Stimulated activated CD8-positive, alpha-beta memory T cell treated with anti-CD3 and anti-CD28 coated beads, Interleukin-7, amount 100 ng/mL, for 4 hours (primary cell): ENCODE data around the gene MTRF1.
A peak's percentile ranks its signal among the peaks of the same experiment; 100 is the strongest.

Experiments used
- DNase-seq, 2 donors: peaks; one replicate each; pipeline ENCODE4 v3.0.0-alpha.2; 2020; ENCODE audit warnings: low read depth in 2 of 2

MTRF1 gene

DNA sequence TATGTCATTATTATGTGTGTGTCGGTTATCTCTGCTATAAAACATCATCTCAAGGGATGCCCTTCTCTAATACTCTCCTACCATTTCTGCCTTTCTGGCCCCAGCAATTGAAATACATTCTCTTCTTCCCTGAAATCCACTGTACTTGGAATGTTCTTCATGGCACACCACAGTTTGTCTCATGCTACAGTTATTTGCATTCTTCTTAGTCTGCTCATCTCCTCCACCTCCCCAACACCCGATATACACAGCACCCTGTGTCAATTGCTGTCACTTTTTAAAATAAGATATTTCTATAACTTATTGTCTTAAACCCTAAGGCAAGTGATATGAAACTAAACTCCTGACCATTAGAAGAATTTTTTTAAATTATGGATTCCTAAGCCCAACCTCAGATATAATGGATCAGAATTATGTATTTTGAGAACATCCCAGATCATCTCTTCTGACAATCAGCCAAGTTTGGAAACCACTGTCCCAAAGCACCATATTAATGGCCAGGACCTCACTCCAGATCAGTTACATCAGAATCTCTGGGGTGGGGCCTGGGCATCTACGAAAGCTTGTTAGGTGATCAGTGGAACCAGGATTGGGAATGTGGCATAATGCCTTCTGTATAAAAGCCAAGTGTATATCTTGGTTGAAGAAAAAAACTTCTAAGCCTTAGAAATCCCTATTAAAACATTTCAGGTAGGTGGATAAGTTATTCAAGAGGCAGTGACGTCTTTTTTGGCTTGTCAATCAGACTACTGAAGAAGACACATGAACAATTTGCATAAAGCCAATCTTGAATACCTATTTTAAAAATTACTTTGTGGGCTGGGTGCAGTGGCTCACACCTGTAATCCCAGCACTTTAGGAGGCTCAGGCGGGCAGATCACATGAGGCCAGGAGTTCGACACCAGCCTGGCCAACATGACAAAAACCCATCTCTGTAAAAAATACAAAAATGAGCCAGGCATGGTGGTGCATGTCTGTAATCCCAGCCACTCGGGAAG, 39.0 kb downstream of the MTRF1 start:
- no peak for DNase-seq

DNA sequence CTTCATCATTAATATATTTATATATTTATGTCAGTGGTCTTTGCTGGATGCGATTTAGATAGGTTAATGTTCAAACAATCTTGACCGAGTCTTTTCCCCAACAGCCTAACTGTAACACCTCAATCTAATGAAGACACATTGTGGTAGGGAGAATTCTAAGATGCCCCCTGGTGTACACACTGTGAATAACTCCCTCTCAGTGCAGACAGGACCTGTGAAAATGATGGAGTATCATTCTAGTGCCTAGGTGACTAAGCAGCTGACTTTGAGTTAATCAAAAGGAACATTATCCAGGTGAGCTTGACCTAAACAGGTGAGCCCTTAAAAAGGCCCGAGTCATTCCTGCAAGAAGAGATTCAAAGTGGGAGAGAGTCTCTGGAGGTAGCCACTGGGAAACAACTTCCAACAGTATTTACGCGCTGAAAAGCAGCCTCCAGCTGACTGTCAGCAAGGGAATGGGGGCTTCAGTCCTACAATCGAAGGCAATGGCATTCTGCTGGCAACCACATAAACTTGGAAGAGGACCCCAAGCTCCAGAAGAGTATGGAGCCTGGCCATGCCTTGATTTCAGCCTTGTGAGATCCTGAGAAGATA, 41.0 kb downstream of the MTRF1 start:
- DNase-seq, result peak; percentile 10 to 19

- no peak for DNase-seq
Measured at GRCh38 chr13:41220401-41220800, 43.0 kb downstream of the MTRF1 start.

DNA sequence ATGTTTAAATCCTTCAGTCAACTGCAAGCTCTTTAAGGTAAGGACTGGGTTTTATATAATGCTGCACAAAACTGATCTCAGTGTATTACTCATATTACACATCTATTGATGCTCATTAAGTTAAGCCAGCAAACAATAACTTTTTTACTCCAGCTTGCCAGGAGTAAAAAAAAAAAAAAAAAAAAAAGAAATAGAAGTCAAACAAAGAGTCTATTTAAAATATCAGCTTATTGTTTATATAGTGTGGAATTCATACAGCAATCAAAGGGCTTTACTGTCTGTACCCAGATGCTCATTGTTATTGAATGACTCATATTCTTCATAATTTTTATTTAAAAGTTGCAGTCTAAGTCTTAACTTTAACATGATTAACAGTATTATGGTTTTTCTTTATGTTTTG, 47.2 kb downstream of the MTRF1 start:
- no peak for DNase-seq

DNA sequence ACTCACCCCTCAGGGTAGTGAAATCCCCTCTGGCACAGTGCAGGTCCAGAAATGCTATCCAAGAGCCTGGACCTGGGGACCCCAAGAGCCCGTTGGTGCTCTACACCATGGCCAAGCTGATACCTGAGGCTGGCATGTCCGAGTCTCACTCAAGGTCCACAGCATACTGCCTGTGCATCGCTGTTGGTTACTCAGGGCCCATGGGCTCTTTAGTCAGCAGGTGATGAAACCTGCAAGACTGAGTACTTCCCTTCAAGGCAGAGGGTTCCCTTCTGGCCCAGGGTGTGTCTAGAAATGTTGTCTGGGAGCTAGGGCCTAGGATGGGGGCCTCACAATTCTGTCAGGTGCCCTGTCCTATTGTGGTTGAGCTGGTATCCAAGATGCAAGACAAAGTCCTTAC, 49.5 kb downstream of the MTRF1 start:
- no peak for DNase-seq

DNA sequence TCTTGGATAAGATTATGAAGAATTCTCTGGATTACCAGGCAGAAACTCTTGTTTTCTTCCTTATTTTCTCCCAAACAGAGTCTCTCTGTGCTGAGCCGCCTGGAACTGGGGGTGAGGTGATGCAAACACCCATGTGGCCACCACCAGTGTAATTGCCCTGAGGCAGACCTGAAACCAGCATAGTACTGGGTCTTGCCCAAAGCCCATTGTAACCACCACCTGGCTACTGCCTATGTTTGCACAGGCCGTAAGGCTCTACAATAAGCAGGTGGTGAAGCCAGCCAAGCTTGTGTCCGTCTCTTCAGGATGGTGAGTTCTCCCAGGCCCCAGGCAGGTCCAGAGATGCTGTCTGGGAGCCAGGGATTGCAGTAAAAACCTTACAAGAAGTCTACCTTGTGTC, 50.1 kb downstream of the MTRF1 start:
- no peak for DNase-seq

GRCh38 chr13:41212881-41213280, 50.5 kb downstream of the MTRF1 start:
- no peak for DNase-seq

DNA sequence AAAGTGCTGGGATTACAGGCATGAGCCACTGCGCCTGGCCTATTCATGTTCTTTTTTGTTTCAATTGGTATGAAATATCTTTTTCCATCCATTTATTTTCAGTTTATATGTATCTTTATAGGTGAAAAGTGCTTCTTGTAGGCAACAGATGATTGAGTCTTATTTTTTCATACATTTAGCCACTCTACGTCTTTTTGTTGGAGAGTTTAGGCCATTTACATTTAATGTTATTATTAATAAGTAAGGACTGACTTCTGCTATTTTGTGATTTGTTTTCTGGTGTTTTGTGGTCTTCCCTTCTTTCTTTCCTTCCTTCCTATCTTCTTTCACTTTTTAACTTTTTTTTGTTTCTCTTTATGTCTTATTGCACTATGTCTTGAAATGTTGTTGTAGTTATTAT, 52.3 kb downstream of the MTRF1 start:
- no peak for DNase-seq

DNA sequence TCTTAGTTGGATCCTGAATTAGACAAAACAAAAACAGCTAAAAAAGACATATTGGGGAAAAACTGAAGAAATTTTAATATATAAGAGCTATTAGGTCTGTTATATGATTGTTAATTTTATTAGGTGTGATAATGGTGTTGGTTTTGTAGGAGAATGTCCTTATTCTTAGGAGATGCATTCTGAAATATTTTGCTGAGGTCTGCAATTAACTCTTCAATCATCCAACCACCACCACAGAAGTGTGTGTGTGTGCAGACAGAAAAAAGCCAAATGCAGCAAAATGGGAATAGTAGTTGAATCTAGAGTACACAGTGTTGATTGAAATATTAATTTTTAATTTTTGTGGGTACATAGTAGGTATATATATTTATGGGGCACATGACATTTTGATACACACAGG, 56.9 kb downstream of the MTRF1 start:
- no peak for DNase-seq

- DNase-seq, result no peak
Measured at GRCh38 chr13:41203810-41204209, 59.6 kb downstream of the MTRF1 start.

- no peak for DNase-seq
Measured at GRCh38 chr13:41200126-41200525, 63.2 kb downstream of the MTRF1 start.

GRCh38 chr13:41199526-41199925, 63.9 kb downstream of the MTRF1 start:
- no peak for DNase-seq

DNA sequence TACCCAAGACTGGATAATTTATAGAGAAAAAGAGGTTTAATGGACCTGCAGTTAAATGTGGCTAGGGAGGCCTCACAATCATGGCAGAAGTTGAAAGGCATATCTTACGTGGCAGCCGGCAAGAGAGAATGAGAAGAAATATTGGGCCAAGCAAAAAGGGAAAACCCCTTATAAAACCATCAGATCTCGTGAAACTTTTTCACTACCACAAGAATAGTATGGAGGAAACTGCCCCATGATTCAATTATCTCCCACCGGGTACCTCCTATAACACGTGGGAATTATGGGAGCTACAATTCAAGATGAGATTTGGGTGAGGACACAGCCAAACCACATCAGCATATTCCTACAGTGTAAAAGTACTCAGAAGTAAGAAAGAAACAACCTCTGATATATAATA, 64.3 kb downstream of the MTRF1 start:
- no peak for DNase-seq

DNA sequence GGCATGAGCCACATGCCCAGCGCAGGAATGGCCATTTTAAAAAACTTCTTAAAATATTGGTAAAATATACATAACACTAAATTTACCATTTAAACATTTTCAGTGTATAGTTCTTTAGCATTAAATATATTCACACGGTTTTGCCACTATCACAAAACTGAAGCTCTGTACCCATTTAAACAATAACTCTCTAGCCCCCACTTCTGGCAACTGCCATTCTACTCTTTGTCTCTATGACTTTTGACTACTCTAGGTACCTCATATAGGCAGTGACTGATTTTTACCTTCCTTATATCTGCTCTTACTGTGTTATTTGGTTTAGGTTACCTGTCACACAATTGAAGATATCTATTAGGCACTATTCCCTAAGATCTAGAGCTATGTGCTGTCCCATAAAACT, 66.8 kb downstream of the MTRF1 start:
- no peak for DNase-seq

GRCh38 chr13:41196011-41196410, 67.4 kb downstream of the MTRF1 start:
- DNase-seq, result no peak

- DNase-seq, result peak; percentile 91 to 96
Measured at GRCh38 chr13:41193919-41194824, 69.2 kb downstream of the MTRF1 start, which contains the start of gene KBTBD7. KBTBD7 (minus strand) TSS chr13:41194569; CDS start chr13:41194257, 312 bp downstream.

GRCh38 chr13:41193469-41193868, 69.9 kb downstream of the MTRF1 start:
- no peak for DNase-seq

DNA sequence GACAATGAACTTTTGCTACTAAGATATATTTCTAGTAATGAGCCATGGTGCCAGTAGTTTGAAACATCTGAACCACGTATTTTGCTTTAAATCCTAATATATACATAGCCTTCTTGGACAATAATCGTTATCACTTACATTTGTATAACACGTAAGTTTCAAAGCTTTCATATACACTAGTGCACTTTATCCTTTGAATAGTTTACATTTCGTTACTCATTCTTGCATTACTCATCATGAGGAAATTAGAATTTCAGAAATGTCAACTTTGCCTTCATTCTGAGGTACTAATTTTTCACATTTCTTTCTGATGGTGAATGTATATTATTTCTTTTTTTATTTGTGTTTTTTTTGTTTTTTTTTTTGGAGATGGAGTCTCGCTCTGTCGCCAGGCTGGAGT, 74.8 kb downstream of the MTRF1 start:
- DNase-seq, result no peak

GRCh38 chr13:41186481-41186880, 76.9 kb downstream of the MTRF1 start:
- no peak for DNase-seq

- no peak for DNase-seq
Measured at GRCh38 chr13:41182231-41182630, 81.1 kb downstream of the MTRF1 start.

- no peak for DNase-seq
Measured at GRCh38 chr13:41179593-41180250, 83.7 kb downstream of the MTRF1 start.

DNA sequence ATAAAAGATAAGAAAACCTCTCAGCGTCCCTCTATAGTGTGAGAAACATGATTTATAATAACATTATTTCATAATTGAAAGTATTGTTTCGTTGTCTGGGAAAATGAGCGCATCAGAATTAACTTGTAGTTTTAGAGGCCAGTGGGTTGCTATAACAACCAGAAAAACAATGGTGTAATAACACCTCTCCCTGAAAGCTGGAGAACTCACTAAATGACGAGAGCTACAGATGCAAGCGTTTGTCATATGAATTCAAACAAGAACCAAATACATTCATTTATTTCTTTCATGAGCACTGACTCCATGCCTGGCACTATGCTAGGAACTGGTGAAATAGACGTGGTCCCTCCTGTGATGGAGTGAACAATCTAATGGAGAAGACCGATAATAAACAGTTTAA, 85.3 kb downstream of the MTRF1 start:
- no peak for DNase-seq
